HG03139 (cell line): Measurements from ENCODE around the gene TRAF3IP1.
"Not testable (repeated sequence)": the region's sequence is repeated elsewhere in the genome, so short reads cannot be mapped to it uniquely, and the experiment has no call there.

Experiments used
- ATAC-seq: cut with Tn5 transposase; IDR thresholded peaks from one replicate; pipeline ENCODE4 v1.9.1; 2021; ENCODE audit not compliant: unreplicated experiment

Gene TRAF3IP1

GRCh38 chr2:238442257-238442656 lies 121.9 kb downstream of the TRAF3IP1 start:
- ATAC-seq: not testable (repeated sequence)

- ATAC-seq: no peak
Observed at GRCh38 chr2:238444242-238444641, 123.9 kb downstream of the TRAF3IP1 start.

GRCh38 chr2:238445409-238446190 lies 125.3 kb downstream of the TRAF3IP1 start:
- no peak for ATAC-seq

GRCh38 chr2:238446371-238446770 lies 126.1 kb downstream of the TRAF3IP1 start:
- no peak for ATAC-seq

DNA sequence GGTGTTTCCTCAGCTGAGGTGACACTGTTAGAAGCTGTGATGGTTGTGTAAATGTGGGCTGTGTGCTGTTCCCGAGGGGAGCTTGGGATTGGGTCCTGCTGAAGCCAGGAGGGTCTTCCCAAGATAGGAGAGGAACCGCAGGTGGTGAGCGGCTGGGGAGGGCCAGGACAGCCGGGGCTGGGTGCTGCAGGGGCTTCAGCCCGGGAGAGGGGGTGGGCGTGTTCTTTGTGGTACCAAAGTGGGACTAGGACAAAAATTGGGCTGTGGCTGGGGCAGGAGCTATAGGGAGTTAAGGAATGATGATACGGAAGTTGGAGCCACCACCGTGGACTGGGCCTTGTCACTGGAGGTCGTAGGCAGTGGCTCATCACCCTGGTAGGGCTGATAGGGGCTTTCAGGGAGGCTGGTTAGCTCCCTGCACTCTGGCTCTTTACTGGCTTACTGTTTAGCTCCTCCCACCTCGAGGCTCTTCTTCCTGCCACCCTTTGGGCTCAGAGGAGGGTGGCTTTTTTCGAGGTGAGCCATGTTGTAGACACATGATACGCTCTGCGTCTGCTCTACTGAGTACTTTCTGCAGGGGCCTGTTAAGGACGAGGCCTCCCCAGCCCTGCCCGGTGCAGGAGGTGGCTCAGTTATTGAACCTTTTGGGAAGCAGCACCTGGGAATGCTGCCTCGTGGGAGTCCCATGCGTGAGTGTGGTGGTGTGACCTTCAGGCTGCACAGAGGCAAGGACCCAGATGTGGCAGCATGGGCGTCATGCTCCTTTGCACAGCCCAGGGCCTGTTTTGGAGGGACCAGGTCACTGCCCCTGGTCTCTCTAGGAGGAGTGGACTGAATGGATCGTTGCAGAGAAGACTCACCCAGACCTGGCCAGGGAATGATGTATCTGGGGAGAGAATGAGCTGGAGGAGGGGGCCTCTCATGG lies 128.0 kb downstream of the TRAF3IP1 start:
- ATAC-seq: no peak

DNA sequence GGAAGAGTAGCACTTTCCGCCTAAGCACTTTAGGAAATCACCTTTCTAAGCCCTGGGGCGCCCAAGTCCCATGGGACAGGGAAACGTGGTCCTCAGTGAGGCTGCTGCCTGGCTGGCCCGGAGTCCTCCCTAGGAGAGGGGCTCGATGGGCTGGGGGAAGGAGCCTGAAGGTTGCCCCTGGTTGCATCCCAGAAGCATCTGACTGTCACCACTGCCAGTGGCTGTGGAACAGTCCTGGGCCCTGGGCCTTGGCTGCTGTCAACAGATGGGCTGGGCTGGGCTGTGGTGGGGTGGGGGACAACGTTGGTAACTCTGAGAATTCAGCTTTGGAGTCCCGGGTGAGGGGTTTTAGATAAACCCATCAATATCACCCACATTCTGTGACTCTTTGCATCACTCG lies 128.9 kb downstream of the TRAF3IP1 start:
- no peak for ATAC-seq

- no peak for ATAC-seq
Observed at GRCh38 chr2:238449909-238450417, 129.6 kb downstream of the TRAF3IP1 start.

DNA sequence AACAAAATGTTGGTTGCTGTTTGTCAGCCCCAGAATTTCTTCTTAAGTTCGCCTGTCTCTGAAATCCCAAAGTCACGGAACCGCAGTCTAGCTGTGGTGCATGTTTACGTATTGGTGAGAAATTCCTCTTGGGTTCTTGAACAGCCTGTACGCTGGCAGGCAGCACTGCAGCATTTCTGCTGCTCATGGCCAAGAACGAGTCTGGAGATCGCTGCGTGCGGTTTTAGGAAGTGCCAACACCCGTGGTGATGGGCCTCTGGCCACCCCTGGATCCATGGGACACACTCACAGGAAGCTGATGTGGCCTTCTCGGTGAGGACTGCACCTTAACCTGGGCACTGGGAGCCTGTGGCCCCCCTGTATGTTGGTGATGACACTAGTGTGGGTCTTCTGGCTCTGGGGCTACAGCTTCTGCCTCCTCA lies 130.1 kb downstream of the TRAF3IP1 start:
- no peak for ATAC-seq
